BE2C (cell line): ENCODE data around the gene SUCLG2.

Source experiments
- DNase-seq: peaks from one replicate; pipeline ENCODE4 v3.0.0-alpha.2; 2020
- H3K27me3 ChIP-seq: fragments of 250-450 bp; sonication (Bioruptor Pico); 2 replicates; pipeline ENCODE4 v1.5.1; 2020; ENCODE audit warnings: mild to moderate bottlenecking
- H3K36me3 ChIP-seq: fragments of 250-450 bp; sonication (Bioruptor Pico); 2 replicates; pipeline ENCODE4 v1.5.1; 2020; ENCODE audit warnings: mild to moderate bottlenecking
- H3K4me1 ChIP-seq: fragments of 250-450 bp; sonication (Bioruptor Pico); 2 replicates; pipeline ENCODE4 v1.5.1; 2020
- H3K4me3 ChIP-seq: 2 replicates; pipeline ENCODE4 v1.5.1; 2011; ENCODE audit warnings: low read depth, low read length
- H3K9me3 ChIP-seq: fragments of 250-450 bp; sonication (Bioruptor Pico); 2 replicates; pipeline ENCODE4 v1.5.1; 2020
- CTCF ChIP-seq: IDR thresholded peaks from 2 replicates; pipeline ENCODE4 v1.5.1; 2012; ENCODE audit warnings: mild to moderate bottlenecking, low read depth, low read length

The SUCLG2 gene

GRCh38 chr3:67564008-67564407 is 90.4 kb downstream of the SUCLG2 start:
- Histone ChIP-seq H3K4me3 (no peak overlapping the region), H3K9me3 (no peaks in the 10 kb centered on the region), H3K36me3 (no peaks in the 10 kb centered on the region), H3K27me3 (no peaks in the 10 kb centered on the region), H3K4me1 (no peaks in the 10 kb centered on the region)
- TF ChIP-seq CTCF, result no peak
- DNase-seq, result no peak

DNA sequence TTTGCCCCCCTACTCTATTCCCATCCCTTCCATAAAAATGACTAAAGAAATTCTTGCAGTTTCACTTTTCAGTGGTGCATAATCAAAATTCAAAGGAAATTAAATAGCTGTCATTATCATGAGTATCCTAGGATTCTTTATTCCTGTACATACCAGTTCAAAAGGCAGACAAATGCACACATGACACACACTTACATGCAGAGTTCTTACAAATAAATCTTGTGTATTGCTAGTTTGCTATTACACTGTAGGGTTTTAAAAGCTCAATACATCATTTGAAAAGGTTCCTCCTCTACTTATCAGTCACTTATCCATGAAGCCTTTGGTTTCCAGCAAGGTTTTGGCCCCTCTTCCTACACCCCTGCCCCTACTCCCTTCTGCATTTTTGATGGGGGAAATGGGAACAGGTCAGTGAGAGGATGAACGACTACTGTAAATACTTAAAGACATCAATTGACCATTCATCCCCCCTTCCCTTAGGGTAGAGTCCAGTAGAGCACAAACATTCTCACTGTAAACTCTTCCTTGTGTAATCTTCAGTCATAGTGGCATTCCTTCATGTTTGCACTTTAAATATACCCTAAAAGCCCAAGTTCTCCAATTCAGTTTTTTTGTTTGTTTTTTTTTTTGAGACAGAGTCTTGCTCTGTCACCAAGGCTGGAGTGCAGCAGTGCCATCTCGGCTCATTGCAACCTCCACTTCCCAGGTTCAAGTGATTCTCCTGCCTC is 92.6 kb downstream of the SUCLG2 start:
- Histone ChIP-seq H3K4me1 (no peaks in the 10 kb centered on the region), H3K36me3 (no peaks in the 10 kb centered on the region), H3K9me3 (no peaks in the 10 kb centered on the region), H3K27me3 (no peaks in the 10 kb centered on the region), H3K4me3 (no peak overlapping the region)
- no peak for TF ChIP-seq CTCF
- no peak for DNase-seq

- H3K27me3 ChIP-seq, result no peaks in the 10 kb centered on the region
- TF ChIP-seq CTCF, result no peak
- H3K36me3 ChIP-seq, result no peaks in the 10 kb centered on the region
- H3K9me3 ChIP-seq, result no peaks in the 10 kb centered on the region
- no peak for DNase-seq
- no peak overlapping the region for H3K4me3 ChIP-seq
- H3K4me1 ChIP-seq, result no peaks in the 10 kb centered on the region
These were observed 93.1 kb downstream of the SUCLG2 start for GRCh38 chr3:67561266-67561665.

GRCh38 chr3:67559029-67559605 is 95.3 kb downstream of the SUCLG2 start:
- no peaks in the 10 kb centered on the region for H3K4me1 ChIP-seq
- no peaks in the 10 kb centered on the region for H3K9me3 ChIP-seq
- TF ChIP-seq CTCF, result no peak
- no peaks in the 10 kb centered on the region for H3K27me3 ChIP-seq
- H3K36me3 ChIP-seq, result no peaks in the 10 kb centered on the region
- no peak overlapping the region for H3K4me3 ChIP-seq
- DNase-seq, result no peak

GRCh38 chr3:67558426-67558825 is 96.0 kb downstream of the SUCLG2 start:
- Histone ChIP-seq H3K4me1 (no peaks in the 10 kb centered on the region), H3K9me3 (no peaks in the 10 kb centered on the region), H3K4me3 (no peak overlapping the region), H3K27me3 (no peaks in the 10 kb centered on the region), H3K36me3 (no peaks in the 10 kb centered on the region)
- no peak for TF ChIP-seq CTCF
- DNase-seq, result no peak

DNA sequence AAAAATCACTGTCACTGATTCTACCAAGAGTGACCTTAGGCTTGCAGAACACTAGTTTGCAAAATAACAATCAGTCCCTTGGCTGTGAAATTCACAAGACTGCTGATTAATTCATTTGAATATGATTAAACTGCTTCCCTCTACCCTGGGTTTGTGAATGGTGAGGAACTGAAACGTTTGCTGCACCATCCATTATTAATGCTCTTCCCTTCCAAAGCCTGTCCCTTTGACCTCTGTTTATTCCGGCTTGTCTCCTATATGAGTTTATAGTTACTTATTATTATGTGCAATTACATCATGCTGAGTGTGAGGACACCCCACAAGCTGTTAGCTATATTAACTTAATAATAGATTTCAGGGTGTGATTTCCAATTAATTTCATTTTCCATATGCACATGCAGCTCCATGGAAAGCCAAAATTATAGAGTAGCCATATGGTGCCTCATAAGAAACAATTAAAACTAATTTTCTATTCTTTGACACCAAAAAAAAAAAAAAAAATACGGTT is 96.5 kb downstream of the SUCLG2 start:
- H3K9me3 ChIP-seq, result no peaks in the 10 kb centered on the region
- TF ChIP-seq CTCF, result no peak
- H3K4me3 ChIP-seq, result no peak overlapping the region
- H3K27me3 ChIP-seq, result no peaks in the 10 kb centered on the region
- DNase-seq, result no peak
- H3K36me3 ChIP-seq, result no peaks in the 10 kb centered on the region
- no peaks in the 10 kb centered on the region for H3K4me1 ChIP-seq
